NOMO-1 treated with dmso at 0.1 percent for 144 hours (cell line): ENCODE measurements around the gene GSDME.
"Not testable (repeated sequence)": the region's sequence is repeated elsewhere in the genome, so short reads cannot be mapped to it uniquely, and the experiment has no call there.

Source experiments
- DNase-seq: peaks from one replicate; lab custom pipeline; 2025; ENCODE audit not compliant: unreplicated experiment; lab: John Stamatoyannopoulos, UW

The GSDME gene

DNA sequence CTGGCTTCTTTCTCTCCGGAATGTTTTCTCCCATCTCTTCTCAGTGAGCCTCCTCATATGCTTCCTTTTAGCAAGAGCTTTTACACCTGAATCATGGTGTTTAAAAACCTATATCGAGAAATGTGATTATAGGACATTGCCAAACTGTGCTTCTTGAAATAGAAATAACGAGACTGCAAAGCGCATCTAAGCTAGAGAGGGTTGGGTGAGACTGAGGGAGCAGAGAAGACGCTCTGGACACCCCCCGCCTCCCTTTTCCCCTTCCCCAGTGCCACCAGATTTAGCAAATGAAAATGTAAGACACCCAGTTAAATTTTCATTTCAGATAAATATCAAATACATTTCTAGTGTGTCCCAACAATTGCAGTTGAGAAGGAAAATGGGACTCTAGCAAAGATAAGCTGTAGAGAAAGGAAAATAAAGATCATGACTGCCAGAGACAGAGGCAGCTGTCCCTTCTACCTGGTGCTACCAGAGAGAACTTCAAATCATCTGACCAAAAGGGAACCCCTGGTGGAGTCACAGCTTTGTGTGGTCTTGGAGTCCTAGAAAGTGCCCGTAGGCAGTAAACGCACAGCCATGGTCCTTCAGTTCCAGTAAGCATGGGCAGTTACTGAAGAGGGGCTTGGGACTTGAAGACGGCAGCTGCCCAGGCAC lies 14.6 kb downstream of the GSDME start:
- no peak for DNase-seq

DNA sequence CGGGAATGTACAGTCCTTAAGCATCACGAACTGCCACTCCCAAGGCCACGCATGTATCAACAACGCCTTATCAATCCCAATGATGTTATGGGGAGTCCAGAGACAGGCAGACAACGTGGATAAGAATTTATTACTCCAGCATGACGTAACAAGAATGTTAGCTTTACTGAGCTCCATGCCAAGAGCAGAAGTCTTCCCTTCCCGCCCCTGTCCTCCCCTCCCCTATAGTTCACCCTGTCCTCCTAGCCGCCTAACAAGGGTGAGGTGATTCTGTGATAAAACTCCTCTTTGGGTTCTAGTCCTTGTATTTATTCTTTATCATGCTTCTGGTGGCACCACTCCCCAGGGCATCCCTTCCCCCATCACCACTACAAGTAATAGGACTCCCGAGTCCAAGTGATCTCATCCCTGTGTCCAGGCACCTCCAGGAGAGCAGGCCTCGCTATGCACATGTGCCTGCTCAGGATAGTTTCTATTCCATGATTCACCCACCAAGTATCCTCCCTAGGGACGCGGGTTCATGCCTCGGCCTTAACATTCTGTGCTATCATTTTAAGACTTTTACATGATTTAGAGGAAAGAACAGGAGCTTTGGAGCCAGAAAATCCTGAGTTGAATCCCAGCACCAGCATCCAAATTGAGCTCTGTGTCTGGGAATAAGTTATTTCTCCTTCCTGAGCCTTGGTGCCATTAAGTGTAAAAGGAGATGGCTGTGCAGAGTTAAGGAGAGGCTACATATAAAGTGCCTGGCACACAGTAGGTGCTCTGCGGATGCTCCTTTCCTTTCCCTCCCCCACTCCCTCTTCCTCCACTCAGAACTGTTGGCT lies 15.4 kb downstream of the GSDME start:
- DNase-seq: no peak

GRCh38 chr7:24740871-24741270 lies 16.4 kb downstream of the GSDME start:
- no peak for DNase-seq

GRCh38 chr7:24739306-24739705 lies 18.0 kb downstream of the GSDME start:
- no peak for DNase-seq

DNA sequence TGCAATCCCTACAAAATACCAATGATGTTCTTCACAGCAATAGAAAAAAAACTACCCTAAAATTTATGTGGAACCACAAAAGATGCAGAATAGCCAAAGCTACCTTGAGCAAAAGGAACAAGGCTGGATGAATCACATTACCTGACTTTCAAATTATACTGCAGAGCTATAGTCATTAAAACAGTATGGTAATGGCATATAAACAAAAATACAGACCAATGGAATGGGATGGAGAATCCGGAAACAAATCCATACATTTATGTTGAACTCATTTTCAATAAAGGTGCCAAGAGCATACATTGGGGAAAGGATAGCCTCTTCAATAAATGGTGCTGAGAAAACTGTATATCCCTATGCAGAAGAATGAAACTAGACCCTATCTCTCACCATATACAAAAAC lies 18.7 kb downstream of the GSDME start:
- no peak for DNase-seq

DNA sequence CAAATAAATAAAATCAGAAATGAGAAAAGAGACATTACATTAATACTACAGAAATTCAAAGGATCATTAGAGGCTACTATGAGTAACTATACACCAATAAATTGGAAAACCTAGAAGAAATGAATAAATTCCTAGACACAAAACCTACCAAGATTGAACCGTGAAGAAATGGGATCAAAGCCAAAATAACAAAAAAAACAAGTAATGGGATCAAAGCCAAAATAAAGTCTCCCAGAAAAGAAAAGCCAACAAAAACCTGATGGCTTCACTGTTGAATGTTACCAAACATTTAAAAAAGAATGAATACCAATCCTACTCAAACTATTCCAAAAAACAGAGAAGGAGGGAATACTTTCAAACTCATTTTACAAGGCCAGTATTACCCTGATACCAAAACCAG lies 20.0 kb downstream of the GSDME start:
- DNase-seq: no peak

DNA sequence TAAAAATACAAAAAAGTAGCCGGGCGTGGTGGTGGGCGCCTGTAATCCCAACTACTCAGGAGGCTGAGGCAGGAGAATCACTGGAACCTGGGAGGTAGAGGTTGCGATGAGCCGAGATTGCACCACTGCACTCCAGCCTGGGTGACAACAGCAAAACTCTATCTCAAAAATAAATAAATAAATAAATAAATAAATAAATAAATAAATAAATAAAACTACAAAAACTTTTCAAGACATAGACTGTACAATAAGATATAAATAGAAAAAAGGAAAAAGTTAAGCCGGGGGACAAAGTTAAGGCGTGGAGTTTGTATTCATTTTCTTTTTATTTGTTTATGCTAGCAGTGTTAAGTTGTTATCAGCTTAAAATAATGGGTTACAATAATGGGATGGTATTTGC lies 21.7 kb downstream of the GSDME start:
- DNase-seq: not testable (repeated sequence)

DNA sequence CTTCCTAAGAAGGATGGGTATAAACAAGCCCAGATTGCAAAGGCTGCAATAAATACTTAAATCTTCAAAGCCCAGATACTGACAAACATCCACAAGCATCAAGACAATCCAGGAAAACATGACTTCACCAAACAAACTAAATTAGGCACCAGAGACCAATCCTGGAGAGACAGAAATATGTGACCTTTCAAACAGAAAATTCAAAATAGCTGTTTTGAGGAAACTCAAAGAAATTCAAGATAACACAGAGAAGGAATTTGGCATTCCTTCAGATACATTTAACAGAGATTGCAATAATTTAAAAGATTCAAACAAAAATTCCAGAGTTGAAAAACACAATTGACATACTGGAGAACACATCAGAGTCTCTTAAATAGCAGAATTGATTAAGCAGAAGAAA lies 23.0 kb downstream of the GSDME start:
- DNase-seq: no peak

DNA sequence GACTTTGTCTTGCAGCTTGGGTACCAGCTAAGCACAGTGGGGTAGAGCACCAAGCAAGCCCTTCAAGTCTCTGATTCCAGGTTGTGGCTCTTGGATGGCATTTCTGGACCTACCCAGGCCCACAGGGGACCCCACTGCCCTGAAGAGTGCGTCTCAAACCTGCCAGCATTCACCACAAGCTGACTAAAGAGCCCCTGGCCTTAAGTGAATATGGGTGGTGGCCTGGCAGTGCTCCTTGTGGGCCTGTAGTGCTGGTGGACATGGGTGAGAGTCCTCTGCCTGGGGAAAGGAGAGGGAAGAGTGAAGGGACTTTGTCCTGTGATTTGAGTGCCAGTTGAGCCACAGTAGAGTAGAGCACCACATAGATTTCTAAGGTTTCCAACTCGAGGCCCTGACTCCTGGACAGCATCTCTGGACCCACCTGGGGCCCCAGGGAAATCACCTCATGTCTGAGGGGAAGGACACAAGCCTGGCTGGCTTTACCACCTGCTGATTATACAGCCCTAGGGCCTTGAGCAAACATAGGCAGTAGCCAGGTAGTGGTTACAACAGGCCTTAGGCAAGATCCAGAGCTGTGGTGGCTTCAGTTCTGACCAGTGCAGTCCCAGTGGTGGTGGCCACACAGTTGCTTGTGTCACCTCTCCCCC lies 23.7 kb downstream of the GSDME start:
- DNase-seq: no peak

- DNase-seq: no peak
These were observed 24.4 kb downstream of the GSDME start for GRCh38 chr7:24732646-24733413.

DNA sequence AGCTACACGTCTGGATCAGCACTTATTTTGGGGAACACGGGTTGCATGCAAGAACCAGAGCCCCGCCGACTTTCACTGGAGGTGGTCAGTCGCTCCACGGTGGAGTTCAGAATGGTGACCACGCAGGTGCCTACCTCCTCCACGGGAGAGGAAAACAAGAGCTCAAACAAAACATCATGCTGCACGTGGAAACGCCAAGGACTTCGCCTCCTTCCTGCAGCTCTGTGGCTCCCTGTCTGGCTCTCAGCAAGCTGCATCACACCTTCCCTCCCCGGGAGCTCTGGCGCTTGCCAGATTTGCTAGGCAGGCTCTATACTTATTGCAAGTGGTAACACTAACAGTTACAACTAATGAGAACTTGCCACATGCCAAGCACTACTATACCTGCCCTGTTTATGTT lies 26.0 kb downstream of the GSDME start:
- no peak for DNase-seq

- DNase-seq: no peak
These were observed 27.3 kb downstream of the GSDME start for GRCh38 chr7:24730018-24730369.

- no peak for DNase-seq
These were observed 27.8 kb downstream of the GSDME start for GRCh38 chr7:24729365-24730017.

- no peak for DNase-seq
These were observed 28.5 kb downstream of the GSDME start for GRCh38 chr7:24728503-24729364.

GRCh38 chr7:24728121-24728500 lies 29.2 kb downstream of the GSDME start:
- no peak for DNase-seq

- no peak for DNase-seq
These were observed 29.8 kb downstream of the GSDME start for GRCh38 chr7:24727154-24728120.

GRCh38 chr7:24725554-24726241 lies 31.6 kb downstream of the GSDME start:
- no peak for DNase-seq

- no peak for DNase-seq
These were observed 32.6 kb downstream of the GSDME start for GRCh38 chr7:24724451-24725190.
